HEK293 (cell line): Measurements from ENCODE around the gene DNTTIP2.

ENCODE experiments used
- GFI1B ChIP-seq: fragments of 450-650 bp; formaldehyde crosslinking; IDR thresholded peaks from 2 replicates; pipeline ENCODE4 v1.5.1; 2016; ENCODE audit warnings: missing biosample characterization, missing genetic modification characterization
- KLF1 ChIP-seq: fragments of 450-650 bp; formaldehyde crosslinking; IDR thresholded peaks from 2 replicates; pipeline ENCODE4 v1.5.1; 2016; ENCODE audit warnings: missing biosample characterization, missing genetic modification characterization
- KLF10 ChIP-seq: fragments of 450-650 bp; IDR thresholded peaks from 2 replicates; pipeline ENCODE4 v1.5.1; 2018; ENCODE audit warnings: missing biosample characterization, mild to moderate bottlenecking, missing genetic modification characterization
- MYNN ChIP-seq: fragments of 450-650 bp; formaldehyde crosslinking; IDR thresholded peaks from 2 replicates; pipeline ENCODE4 v1.5.1; 2016; ENCODE audit warnings: missing biosample characterization, missing genetic modification characterization, borderline replicate concordance
- SCRT2 ChIP-seq: fragments of 450-650 bp; formaldehyde crosslinking; IDR thresholded peaks from 2 replicates; pipeline ENCODE4 v1.5.1; 2016; ENCODE audit warnings: missing biosample characterization, missing genetic modification characterization
- SETDB1 ChIP-seq: IDR thresholded peaks from one replicate; pipeline ENCODE4 v1.6.1; 2017; ENCODE audit warnings: mild to moderate bottlenecking, low read length, moderate library complexity, mixed read lengths; ENCODE audit not compliant: insufficient read length
- SP7 ChIP-seq: fragments of 450-650 bp; formaldehyde crosslinking; IDR thresholded peaks from 2 replicates; pipeline ENCODE4 v1.5.1; 2016; ENCODE audit warnings: missing biosample characterization, missing genetic modification characterization
- ZBTB1 ChIP-seq: fragments of 450-650 bp; formaldehyde crosslinking; IDR thresholded peaks from 2 replicates; pipeline ENCODE4 v1.5.1; 2016; ENCODE audit warnings: missing biosample characterization, missing genetic modification characterization
- ZBTB21 ChIP-seq: fragments of 450-650 bp; formaldehyde crosslinking; IDR thresholded peaks from 2 replicates; pipeline ENCODE4 v1.5.1; 2017; ENCODE audit warnings: missing biosample characterization, missing genetic modification characterization
- ZBTB7A ChIP-seq: fragments of 450-650 bp; formaldehyde crosslinking; IDR thresholded peaks from 2 replicates; pipeline ENCODE4 v1.5.1; 2016; ENCODE audit warnings: low read depth, missing biosample characterization, missing genetic modification characterization
- ZNF10 ChIP-seq: fragments of 450-650 bp; formaldehyde crosslinking; IDR thresholded peaks from 2 replicates; pipeline ENCODE4 v1.5.1; 2017; ENCODE audit warnings: missing biosample characterization, missing genetic modification characterization
- ZNF133 ChIP-seq: fragments of 450-650 bp; formaldehyde crosslinking; IDR thresholded peaks from 2 replicates; pipeline ENCODE4 v1.5.1; 2016; ENCODE audit warnings: missing biosample characterization, missing genetic modification characterization
- ZNF138 ChIP-seq: fragments of 450-650 bp; formaldehyde crosslinking; IDR thresholded peaks from 2 replicates; pipeline ENCODE4 v1.5.1; 2016; ENCODE audit warnings: missing biosample characterization, missing genetic modification characterization, borderline replicate concordance
- ZNF341 ChIP-seq: fragments of 450-650 bp; formaldehyde crosslinking; IDR thresholded peaks from 2 replicates; pipeline ENCODE4; 2016; ENCODE audit warnings: low read depth, missing biosample characterization, missing genetic modification characterization
- ZNF48 ChIP-seq: fragments of 450-650 bp; formaldehyde crosslinking; IDR thresholded peaks from 2 replicates; pipeline ENCODE4 v1.5.1; 2016; ENCODE audit warnings: missing biosample characterization, missing genetic modification characterization
- ZNF529 ChIP-seq: fragments of 450-650 bp; formaldehyde crosslinking; IDR thresholded peaks from 2 replicates; pipeline ENCODE4 v1.5.1; 2017; ENCODE audit warnings: missing genetic modification characterization, missing biosample characterization; ENCODE audit not compliant: insufficient replicate concordance
- ZNF558 ChIP-seq: fragments of 450-650 bp; formaldehyde crosslinking; IDR thresholded peaks from 2 replicates; pipeline ENCODE4 v1.5.1; 2016; ENCODE audit warnings: missing biosample characterization, missing genetic modification characterization
- ZNF561 ChIP-seq: fragments of 450-650 bp; IDR thresholded peaks from 2 replicates; pipeline ENCODE4 v1.5.1; 2018; ENCODE audit warnings: missing biosample characterization, missing genetic modification characterization, borderline replicate concordance
- ZNF585B ChIP-seq: fragments of 450-650 bp; formaldehyde crosslinking; IDR thresholded peaks from 2 replicates; pipeline ENCODE4 v1.5.1; 2016; ENCODE audit warnings: missing biosample characterization, missing genetic modification characterization
- ZNF610 ChIP-seq: fragments of 450-650 bp; formaldehyde crosslinking; IDR thresholded peaks from 2 replicates; pipeline ENCODE4 v1.5.1; 2016; ENCODE audit warnings: missing biosample characterization, missing genetic modification characterization, borderline replicate concordance
- ZNF654 ChIP-seq: fragments of 450-650 bp; formaldehyde crosslinking; IDR thresholded peaks from 2 replicates; pipeline ENCODE4 v1.5.1; 2016; ENCODE audit warnings: low read depth, missing biosample characterization, missing genetic modification characterization
- ZNF76 ChIP-seq: fragments of 450-650 bp; formaldehyde crosslinking; IDR thresholded peaks from 2 replicates; pipeline ENCODE4; 2016; ENCODE audit warnings: low read depth, missing biosample characterization, missing genetic modification characterization, borderline replicate concordance
- ZNF785 ChIP-seq: fragments of 450-650 bp; formaldehyde crosslinking; IDR thresholded peaks from 2 replicates; pipeline ENCODE4 v1.5.1; 2016; ENCODE audit warnings: missing biosample characterization, missing genetic modification characterization
- ZNF792 ChIP-seq: fragments of 450-650 bp; formaldehyde crosslinking; IDR thresholded peaks from 2 replicates; pipeline ENCODE4 v1.5.1; 2016; ENCODE audit warnings: missing biosample characterization, missing genetic modification characterization
- ZNF830 ChIP-seq: fragments of 450-650 bp; IDR thresholded peaks from 2 replicates; pipeline ENCODE4 v1.5.0; 2018; ENCODE audit warnings: missing biosample characterization, missing genetic modification characterization, low read depth, mild to moderate bottlenecking, moderate library complexity
- TF ChIP-seq, protein P1 (sequence below): fragments of 450-650 bp; formaldehyde crosslinking; IDR thresholded peaks from 2 replicates; pipeline ENCODE4 v1.5.1; 2017; ENCODE audit warnings: missing biosample characterization, missing genetic modification characterization
- TF ChIP-seq, protein P2 (sequence below): fragments of 450-650 bp; IDR thresholded peaks from 2 replicates; pipeline ENCODE4 v1.5.1; 2018; ENCODE audit warnings: missing biosample characterization, mild to moderate bottlenecking, missing genetic modification characterization
- TF ChIP-seq, protein P3 (sequence below): fragments of 450-650 bp; formaldehyde crosslinking; IDR thresholded peaks from 2 replicates; pipeline ENCODE4 v1.5.1; 2017; ENCODE audit warnings: missing biosample characterization, missing genetic modification characterization
- TF ChIP-seq, protein P4 (sequence below): fragments of 450-650 bp; formaldehyde crosslinking; optimal IDR thresholded peaks from 2 replicates; pipeline ENCODE3; 2016; ENCODE audit warnings: missing biosample characterization, mild to moderate bottlenecking, missing genetic modification characterization
- TF ChIP-seq, protein P5 (sequence below): fragments of 450-650 bp; formaldehyde crosslinking; IDR thresholded peaks from 2 replicates; pipeline ENCODE4 v1.5.1; 2016; ENCODE audit warnings: missing biosample characterization, missing genetic modification characterization
- TF ChIP-seq, protein P6 (sequence below): fragments of 450-650 bp; formaldehyde crosslinking; IDR thresholded peaks from 2 replicates; pipeline ENCODE4; 2016; ENCODE audit warnings: missing biosample characterization, missing genetic modification characterization
- TF ChIP-seq, protein P7 (sequence below): fragments of 450-650 bp; formaldehyde crosslinking; IDR thresholded peaks from 2 replicates; pipeline ENCODE4 v1.5.1; 2016; ENCODE audit warnings: missing biosample characterization, missing genetic modification characterization

DNTTIP2 gene

DNA sequence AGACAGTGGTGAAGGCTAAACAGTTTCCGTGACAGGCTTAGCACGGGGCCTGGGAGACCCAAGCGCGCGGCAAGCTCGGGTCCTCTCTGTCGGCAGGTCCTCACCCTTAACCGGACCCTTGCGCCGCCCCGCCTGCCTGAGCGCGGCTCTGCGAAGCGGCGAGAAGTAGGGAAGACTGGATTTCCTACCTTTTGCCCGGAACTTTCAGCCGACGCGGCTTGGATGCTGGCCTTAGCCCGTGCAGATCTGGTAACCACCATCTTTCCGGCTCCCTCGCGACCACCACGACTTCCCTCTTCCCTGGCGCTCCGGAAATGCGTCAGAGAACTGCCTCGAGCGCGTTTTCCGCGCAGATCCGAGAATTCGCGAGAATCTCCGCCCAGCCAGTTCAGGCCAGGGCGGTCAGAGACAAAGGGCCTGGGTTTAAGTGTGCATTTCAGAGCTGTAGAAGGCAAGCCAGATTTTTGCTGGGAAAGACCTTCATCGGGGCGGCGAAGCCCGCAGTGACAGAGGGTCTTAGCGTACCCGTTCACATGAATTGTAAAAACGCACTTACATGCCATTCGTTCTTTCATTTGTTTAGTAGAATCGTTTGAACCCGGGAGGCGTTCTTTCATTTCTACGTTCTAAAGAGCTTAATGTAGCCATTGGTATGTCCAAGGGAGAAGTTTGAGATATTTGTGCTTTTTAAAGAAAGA lies at the start of gene DNTTIP2 (continued):
- TF ChIP-seq SETDB1 (no peak), ZNF585B (tag by site-specific recombination) (no peak), ZBTB7A (peak; percentile 80; the same call in 1 of the 2 replicates), ZNF785 (tag by site-specific recombination) (no peak), ZNF138 (tag by site-specific recombination) (no peak), ZNF48 (tag by site-specific recombination) (no peak), KLF1 (tag by site-specific recombination) (0 out of 2 replicates have a peak, but pooled peaks have one; percentile 24), ZBTB21 (peak; percentile 93), SP7 (tag by site-specific recombination) (peak; percentile 69), KLF10 (tag by site-specific recombination) (no peak), ZNF341 (no peak), ZNF830 (tag by site-specific recombination) (no peak), ZNF529 (no peak), ZNF76 (tag by site-specific recombination) (peak; percentile 26; the same call in 1 of the 2 replicates), ZNF561 (tag by site-specific recombination) (0 out of 2 replicates have a peak, but pooled peaks have one; percentile 28), ZBTB1 (tag by site-specific recombination) (no peak), ZNF610 (no peak; the same call in 1 of the 2 replicates), ZNF654 (no peak), ZNF792 (no peak), SCRT2 (tag by site-specific recombination) (no peak), ZNF558 (tag by site-specific recombination) (no peak), ZNF10 (no peak), GFI1B (tag by site-specific recombination) (0 out of 2 replicates have a peak, but pooled peaks have one; percentile 5), MYNN (tag by site-specific recombination) (no peak), ZNF133 (tag by site-specific recombination) (no peak)
- TF ChIP-seq, protein P1, sequence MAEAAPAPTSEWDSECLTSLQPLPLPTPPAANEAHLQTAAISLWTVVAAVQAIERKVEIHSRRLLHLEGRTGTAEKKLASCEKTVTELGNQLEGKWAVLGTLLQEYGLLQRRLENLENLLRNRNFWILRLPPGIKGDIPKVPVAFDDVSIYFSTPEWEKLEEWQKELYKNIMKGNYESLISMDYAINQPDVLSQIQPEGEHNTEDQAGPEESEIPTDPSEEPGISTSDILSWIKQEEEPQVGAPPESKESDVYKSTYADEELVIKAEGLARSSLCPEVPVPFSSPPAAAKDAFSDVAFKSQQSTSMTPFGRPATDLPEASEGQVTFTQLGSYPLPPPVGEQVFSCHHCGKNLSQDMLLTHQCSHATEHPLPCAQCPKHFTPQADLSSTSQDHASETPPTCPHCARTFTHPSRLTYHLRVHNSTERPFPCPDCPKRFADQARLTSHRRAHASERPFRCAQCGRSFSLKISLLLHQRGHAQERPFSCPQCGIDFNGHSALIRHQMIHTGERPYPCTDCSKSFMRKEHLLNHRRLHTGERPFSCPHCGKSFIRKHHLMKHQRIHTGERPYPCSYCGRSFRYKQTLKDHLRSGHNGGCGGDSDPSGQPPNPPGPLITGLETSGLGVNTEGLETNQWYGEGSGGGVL = no peak
- TF ChIP-seq, protein P2, sequence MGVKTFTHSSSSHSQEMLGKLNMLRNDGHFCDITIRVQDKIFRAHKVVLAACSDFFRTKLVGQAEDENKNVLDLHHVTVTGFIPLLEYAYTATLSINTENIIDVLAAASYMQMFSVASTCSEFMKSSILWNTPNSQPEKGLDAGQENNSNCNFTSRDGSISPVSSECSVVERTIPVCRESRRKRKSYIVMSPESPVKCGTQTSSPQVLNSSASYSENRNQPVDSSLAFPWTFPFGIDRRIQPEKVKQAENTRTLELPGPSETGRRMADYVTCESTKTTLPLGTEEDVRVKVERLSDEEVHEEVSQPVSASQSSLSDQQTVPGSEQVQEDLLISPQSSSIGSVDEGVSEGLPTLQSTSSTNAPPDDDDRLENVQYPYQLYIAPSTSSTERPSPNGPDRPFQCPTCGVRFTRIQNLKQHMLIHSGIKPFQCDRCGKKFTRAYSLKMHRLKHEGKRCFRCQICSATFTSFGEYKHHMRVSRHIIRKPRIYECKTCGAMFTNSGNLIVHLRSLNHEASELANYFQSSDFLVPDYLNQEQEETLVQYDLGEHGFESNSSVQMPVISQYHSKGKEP (tag by site-specific recombination) = no peak
- TF ChIP-seq, protein P3, sequence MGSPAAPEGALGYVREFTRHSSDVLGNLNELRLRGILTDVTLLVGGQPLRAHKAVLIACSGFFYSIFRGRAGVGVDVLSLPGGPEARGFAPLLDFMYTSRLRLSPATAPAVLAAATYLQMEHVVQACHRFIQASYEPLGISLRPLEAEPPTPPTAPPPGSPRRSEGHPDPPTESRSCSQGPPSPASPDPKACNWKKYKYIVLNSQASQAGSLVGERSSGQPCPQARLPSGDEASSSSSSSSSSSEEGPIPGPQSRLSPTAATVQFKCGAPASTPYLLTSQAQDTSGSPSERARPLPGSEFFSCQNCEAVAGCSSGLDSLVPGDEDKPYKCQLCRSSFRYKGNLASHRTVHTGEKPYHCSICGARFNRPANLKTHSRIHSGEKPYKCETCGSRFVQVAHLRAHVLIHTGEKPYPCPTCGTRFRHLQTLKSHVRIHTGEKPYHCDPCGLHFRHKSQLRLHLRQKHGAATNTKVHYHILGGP (tag by site-specific recombination) = peak; percentile 87
- TF ChIP-seq, protein P4, sequence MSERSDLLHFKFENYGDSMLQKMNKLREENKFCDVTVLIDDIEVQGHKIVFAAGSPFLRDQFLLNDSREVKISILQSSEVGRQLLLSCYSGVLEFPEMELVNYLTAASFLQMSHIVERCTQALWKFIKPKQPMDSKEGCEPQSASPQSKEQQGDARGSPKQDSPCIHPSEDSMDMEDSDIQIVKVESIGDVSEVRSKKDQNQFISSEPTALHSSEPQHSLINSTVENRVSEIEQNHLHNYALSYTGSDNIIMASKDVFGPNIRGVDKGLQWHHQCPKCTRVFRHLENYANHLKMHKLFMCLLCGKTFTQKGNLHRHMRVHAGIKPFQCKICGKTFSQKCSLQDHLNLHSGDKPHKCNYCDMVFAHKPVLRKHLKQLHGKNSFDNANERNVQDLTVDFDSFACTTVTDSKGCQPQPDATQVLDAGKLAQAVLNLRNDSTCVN = peak; percentile 59
- TF ChIP-seq, protein P5, sequence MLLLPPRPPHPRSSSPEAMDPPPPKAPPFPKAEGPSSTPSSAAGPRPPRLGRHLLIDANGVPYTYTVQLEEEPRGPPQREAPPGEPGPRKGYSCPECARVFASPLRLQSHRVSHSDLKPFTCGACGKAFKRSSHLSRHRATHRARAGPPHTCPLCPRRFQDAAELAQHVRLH = peak; percentile 79
- TF ChIP-seq, protein P6, sequence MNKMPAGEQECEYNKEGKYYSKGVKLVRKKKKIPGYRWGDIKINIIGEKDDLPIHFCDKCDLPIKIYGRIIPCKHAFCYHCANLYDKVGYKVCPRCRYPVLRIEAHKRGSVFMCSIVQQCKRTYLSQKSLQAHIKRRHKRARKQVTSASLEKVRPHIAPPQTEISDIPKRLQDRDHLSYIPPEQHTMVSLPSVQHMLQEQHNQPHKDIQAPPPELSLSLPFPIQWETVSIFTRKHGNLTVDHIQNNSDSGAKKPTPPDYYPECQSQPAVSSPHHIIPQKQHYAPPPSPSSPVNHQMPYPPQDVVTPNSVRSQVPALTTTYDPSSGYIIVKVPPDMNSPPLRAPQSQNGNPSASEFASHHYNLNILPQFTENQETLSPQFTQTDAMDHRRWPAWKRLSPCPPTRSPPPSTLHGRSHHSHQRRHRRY = no peak
- TF ChIP-seq, protein P7, sequence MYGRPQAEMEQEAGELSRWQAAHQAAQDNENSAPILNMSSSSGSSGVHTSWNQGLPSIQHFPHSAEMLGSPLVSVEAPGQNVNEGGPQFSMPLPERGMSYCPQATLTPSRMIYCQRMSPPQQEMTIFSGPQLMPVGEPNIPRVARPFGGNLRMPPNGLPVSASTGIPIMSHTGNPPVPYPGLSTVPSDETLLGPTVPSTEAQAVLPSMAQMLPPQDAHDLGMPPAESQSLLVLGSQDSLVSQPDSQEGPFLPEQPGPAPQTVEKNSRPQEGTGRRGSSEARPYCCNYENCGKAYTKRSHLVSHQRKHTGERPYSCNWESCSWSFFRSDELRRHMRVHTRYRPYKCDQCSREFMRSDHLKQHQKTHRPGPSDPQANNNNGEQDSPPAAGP (tag by site-specific recombination) = peak; percentile 57; the same call in 1 of the 2 replicates
